Calu3 (cell line): Measurements from ENCODE around the gene BARHL1. TPM values are rescaled to one million over a fixed set of nuclear protein-coding genes. Genes with fewer than 3 reads are reported as not detected.

ENCODE experiments used
- BruUV-seq: library from RNA; stranded (reverse); fragments of 400-500 nt; replicated peaks from 2 replicates; lab custom pipeline; 2021; lab: Mats Ljungman, UMichigan
- CTCF ChIA-PET: fragments of 300-600 bp; sonication (Branson Sonifier 250); formaldehyde crosslinking; loops from one replicate; lab custom pipeline; 2022; ENCODE audit warnings: antibody characterized with exemption; lab: Charles Lee
- DNase-seq: peaks from one replicate; pipeline ENCODE4 v3.0.0; 2022
- H3K27ac Mint-ChIP-seq: one replicate; pipeline ENCODE4 v1.8.0; 2022; ENCODE audit warnings: mixed read lengths; ENCODE audit not compliant: unreplicated experiment
- H3K27me3 Mint-ChIP-seq: one replicate; pipeline ENCODE4 v1.8.0; 2022; ENCODE audit warnings: mixed read lengths; ENCODE audit not compliant: unreplicated experiment
- H3K36me3 Mint-ChIP-seq: one replicate; pipeline ENCODE4 v1.8.0; 2022; ENCODE audit warnings: mild to moderate bottlenecking, moderate library complexity, mixed read lengths; ENCODE audit not compliant: insufficient read depth, unreplicated experiment
- H3K4me1 Mint-ChIP-seq: one replicate; pipeline ENCODE4 v1.8.0; 2022; ENCODE audit warnings: mild to moderate bottlenecking, low read depth, mixed read lengths; ENCODE audit not compliant: unreplicated experiment
- H3K4me3 Mint-ChIP-seq: one replicate; pipeline ENCODE4 v1.8.0; 2022; ENCODE audit warnings: mild to moderate bottlenecking, low read depth, moderate library complexity, mixed read lengths; ENCODE audit not compliant: unreplicated experiment
- H3K9me3 Mint-ChIP-seq: one replicate; pipeline ENCODE4 v1.8.0; 2022; ENCODE audit warnings: low read depth, mixed read lengths; ENCODE audit not compliant: unreplicated experiment
- CTCF ChIP-seq: fragments of 200-600 bp; IDR thresholded peaks from one replicate; pipeline ENCODE4 v1.8.0; 2022; ENCODE audit warnings: antibody characterized with exemption; ENCODE audit not compliant: unreplicated experiment
- intact Hi-C: fragments of 100-400 bp; cut with micrococcal nuclease; formaldehyde crosslinking; loops from one replicate; pipeline ENCODE4 v1.10.0; 2022; ENCODE audit not compliant: unreplicated experiment
- total RNA-seq: library from RNA; stranded (reverse); gene quantifications from 2 replicates; pipeline ENCODE4 v1.2.3, GENCODE V29; 2022

Gene BARHL1
- total RNA-seq, 1 experiment from 2014 or later, result not detected

DNA sequence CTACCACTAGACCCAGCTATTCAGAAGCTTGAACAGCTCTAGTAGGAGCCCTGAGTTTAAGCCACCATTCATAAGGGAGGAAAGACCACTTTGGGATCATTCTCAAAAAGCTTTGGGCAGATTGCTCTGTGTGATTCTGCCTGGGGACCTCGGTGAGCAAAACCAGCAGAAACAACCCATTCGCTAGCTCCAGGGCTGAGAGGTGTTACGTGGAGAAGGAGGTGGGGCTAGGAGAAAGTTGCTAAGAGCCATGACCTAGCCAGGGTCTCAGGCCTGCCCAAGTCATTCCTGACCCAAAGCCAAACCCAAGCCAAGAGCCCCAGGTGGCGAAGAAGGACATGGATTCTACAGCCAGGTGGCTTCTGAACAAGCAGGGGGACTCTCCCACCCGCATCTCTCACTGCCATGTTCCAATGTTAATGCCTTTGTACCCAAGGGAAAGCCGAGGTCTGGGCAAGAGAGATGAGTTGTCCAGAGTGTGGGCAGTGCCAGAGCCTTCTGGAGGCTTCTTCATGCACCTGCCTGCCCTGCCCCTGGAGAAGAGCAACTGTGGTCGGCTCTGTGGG lies 4.0 kb upstream of the BARHL1 start:
- H3K4me1 Mint-ChIP-seq, result no peaks in the 10 kb centered on the region
- CTCF ChIA-PET, result no interaction called here

DNA sequence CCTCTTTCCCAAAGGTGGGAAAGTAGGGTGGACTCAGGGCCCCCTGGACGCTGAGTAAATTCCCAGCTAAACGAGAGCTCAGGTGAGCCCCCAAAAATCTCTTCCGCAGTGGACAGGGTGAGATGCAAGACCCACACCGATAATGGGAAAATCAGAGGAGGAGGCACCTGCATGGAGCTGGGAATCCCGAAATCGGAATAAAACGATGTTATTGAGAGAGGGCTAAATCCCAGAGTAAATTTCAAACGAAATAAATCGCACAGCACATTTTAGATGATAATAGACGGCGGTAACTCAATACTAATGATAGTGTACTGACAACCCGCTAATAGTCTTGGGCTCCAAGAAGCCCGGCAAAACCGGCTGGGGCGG lies 3.0 kb upstream of the BARHL1 start:
- Mint-ChIP-seq H3K9me3 (no peaks in the 10 kb centered on the region), H3K36me3 (peaks cover 4% of the 10 kb centered on the region), H3K27me3 (peaks cover 68% of the 10 kb centered on the region), H3K27ac (no peak overlapping the region), H3K4me1 (no peaks in the 10 kb centered on the region), H3K4me3 (no peak overlapping the region)
- TF ChIP-seq CTCF, result no peak
- BruUV-seq, result no TSS peak
- intact Hi-C loops, result loop anchor here (5.0 kb wide), 1 partner anchor 167 kb away; the partner anchor contains the start of gene CFAP77
- CTCF ChIA-PET, result no interaction called here
- no peak for DNase-seq

More for the DNA sequence above, 4.0 kb upstream of the BARHL1 start:
- no peaks in the 10 kb centered on the region for H3K9me3 Mint-ChIP-seq
- peaks cover 4% of the 10 kb centered on the region for H3K36me3 Mint-ChIP-seq
- peaks cover 58% of the 10 kb centered on the region for H3K27me3 Mint-ChIP-seq
- H3K27ac Mint-ChIP-seq, result no peak overlapping the region
- TF ChIP-seq CTCF, result no peak
- intact Hi-C loops, result loop anchor here (5.0 kb wide), 1 partner anchor 166 kb away; the partner anchor contains the start of gene CFAP77
- BruUV-seq, result no TSS peak
- no peak for DNase-seq
- no peak overlapping the region for H3K4me3 Mint-ChIP-seq

DNA sequence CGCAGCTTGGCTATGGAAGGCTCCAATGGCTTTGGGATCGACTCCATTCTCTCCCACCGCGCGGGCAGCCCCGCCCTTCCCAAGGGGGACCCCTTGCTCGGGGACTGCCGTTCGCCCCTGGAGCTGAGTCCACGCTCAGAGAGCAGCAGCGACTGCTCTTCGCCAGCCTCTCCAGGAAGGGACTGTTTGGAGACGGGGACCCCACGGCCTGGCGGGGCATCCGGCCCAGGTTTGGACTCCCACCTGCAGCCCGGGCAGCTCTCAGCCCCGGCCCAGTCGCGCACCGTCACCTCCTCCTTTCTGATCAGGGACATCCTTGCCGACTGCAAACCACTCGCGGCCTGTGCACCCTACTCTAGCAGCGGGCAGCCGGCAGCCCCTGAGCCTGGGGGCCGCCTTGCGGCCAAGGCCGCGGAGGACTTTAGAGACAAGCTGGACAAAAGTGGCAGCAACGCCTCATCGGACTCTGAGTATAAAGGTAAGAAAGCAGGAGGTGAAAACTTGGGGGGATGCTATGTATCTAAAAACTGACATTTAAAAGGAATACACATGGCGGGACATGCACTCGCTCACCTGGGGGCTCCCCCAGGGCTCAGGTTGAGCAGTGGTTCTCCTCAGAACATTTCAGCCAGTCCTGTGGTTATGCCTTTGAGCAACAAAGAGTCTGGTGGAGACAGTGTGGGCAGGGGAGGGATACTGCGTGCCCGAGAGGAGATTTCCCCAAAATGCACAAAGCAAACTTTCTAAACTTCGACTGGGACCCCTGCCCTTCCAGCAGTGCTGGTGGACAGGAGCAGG lies 579 bp downstream of the BARHL1 start:
- no TSS peak for BruUV-seq
- H3K4me3 Mint-ChIP-seq, result no peak overlapping the region
- H3K36me3 Mint-ChIP-seq, result no peaks in the 10 kb centered on the region
- H3K27ac Mint-ChIP-seq, result no peak overlapping the region
- intact Hi-C loops, result no loop called here
- H3K9me3 Mint-ChIP-seq, result no peaks in the 10 kb centered on the region
- DNase-seq, result no peak
- peaks cover 62% of the 10 kb centered on the region for H3K27me3 Mint-ChIP-seq
- CTCF ChIA-PET, result no interaction called here
- TF ChIP-seq CTCF, result no peak
- no peaks in the 10 kb centered on the region for H3K4me1 Mint-ChIP-seq

- intact Hi-C loops, result no loop called here
- CTCF ChIA-PET, result no interaction called here
- no peaks in the 10 kb centered on the region for H3K4me1 Mint-ChIP-seq
Observed at GRCh38 chr9:132583584-132584304, 1.3 kb downstream of the BARHL1 start.

More at GRCh38 chr9:132583584-132584304, 1.3 kb downstream of the BARHL1 start:
- Mint-ChIP-seq H3K9me3 (no peaks in the 10 kb centered on the region), H3K36me3 (no peaks in the 10 kb centered on the region), H3K27ac (no peak overlapping the region), H3K27me3 (peaks cover 62% of the 10 kb centered on the region), H3K4me3 (no peak overlapping the region)
- no peak for DNase-seq
- TF ChIP-seq CTCF, result no peak
- no TSS peak for BruUV-seq
